Liver (tissue), 9 donors: Measurements from ENCODE around the gene WNT8A. TPM values are rescaled to one million over a fixed set of nuclear protein-coding genes. Genes with fewer than 3 reads are reported as not detected.

Source experiments
- DNase-seq: peaks from one replicate; pipeline ENCODE4 v3.0.0-alpha.2; 2017; ENCODE audit warnings: low spot score
- H3K27ac ChIP-seq, 2 donors: one replicate each; pipeline ENCODE4 v1.7.0; 2013; ENCODE audit warnings: inconsistent platforms in 2 of 2, low read length in 2 of 2, control low read depth in 1 of 2, low read depth in 1 of 2, mild to moderate bottlenecking in 1 of 2
- H3K27me3 ChIP-seq, 4 donors: one replicate each; pipeline versions ENCODE4 v1.6.1 to v1.7.0; 2013; ENCODE audit warnings: low read length in 3 of 4, inconsistent platforms in 1 of 4, mild to moderate bottlenecking in 1 of 4, moderate library complexity in 1 of 4; ENCODE audit not compliant: control insufficient read depth in 4 of 4, insufficient read depth in 4 of 4
- H3K36me3 ChIP-seq, 4 donors: one replicate each; pipeline versions ENCODE4 v1.6.1 to v1.7.0; 2013; ENCODE audit warnings: low read length in 3 of 4, mild to moderate bottlenecking in 3 of 4, low read depth in 1 of 4, moderate library complexity in 1 of 4; ENCODE audit not compliant: control insufficient read depth in 4 of 4, insufficient read depth in 3 of 4
- H3K4me1 ChIP-seq, 4 donors: one replicate each; pipeline versions ENCODE4 v1.6.1 to v1.7.0; 2013; ENCODE audit warnings: low read length in 3 of 4, mild to moderate bottlenecking in 3 of 4, moderate library complexity in 1 of 4; ENCODE audit not compliant: control insufficient read depth in 4 of 4, insufficient read depth in 4 of 4
- H3K4me3 ChIP-seq, 3 donors: one replicate each; pipeline versions ENCODE4 v1.6.1 to v1.7.0; 2013; ENCODE audit warnings: low read length in 3 of 3, control low read depth in 1 of 3, low read depth in 1 of 3, mild to moderate bottlenecking in 1 of 3
- H3K9ac ChIP-seq, 2 donors: one replicate each; pipeline ENCODE4 v1.7.0; 2013; ENCODE audit warnings: low read length in 2 of 2, mild to moderate bottlenecking in 2 of 2, moderate library complexity in 2 of 2, control low read depth in 1 of 2, low read depth in 1 of 2
- H3K9me3 ChIP-seq, 4 donors: one replicate each; pipeline versions ENCODE4 v1.6.1 to v1.7.0; 2013; ENCODE audit warnings: low read length in 3 of 4; ENCODE audit not compliant: control insufficient read depth in 4 of 4
- EGR1 ChIP-seq, 2 donors: IDR thresholded peaks; 2 replicates each; pipeline ENCODE4 v1.6.1; 2016 to 2018; ENCODE audit warnings: antibody characterized with exemption in 2 of 2, low read depth in 2 of 2
- FOXA1 ChIP-seq: IDR thresholded peaks from 2 replicates; pipeline ENCODE4 v1.6.1; 2016; ENCODE audit warnings: antibody characterized with exemption
- FOXA2 ChIP-seq: IDR thresholded peaks from 2 replicates; pipeline ENCODE4 v1.6.1; 2016; ENCODE audit warnings: antibody characterized with exemption
- GABPA ChIP-seq, 2 donors: IDR thresholded peaks in 1 of 2; conservative IDR thresholded peaks in 1 of 2; 2 replicates each; pipeline ENCODE4 v1.6.1; 2016; ENCODE audit warnings: antibody characterized with exemption in 2 of 2, mild to moderate bottlenecking in 1 of 2, moderate library complexity in 1 of 2
- HNF4A ChIP-seq, 2 donors: conservative IDR thresholded peaks; 2 replicates each; pipeline ENCODE4 v1.6.1; 2016; ENCODE audit warnings: antibody characterized with exemption in 2 of 2, mild to moderate bottlenecking in 2 of 2
- JUND ChIP-seq, 2 donors: IDR thresholded peaks; 2 replicates each; pipeline ENCODE4 v1.6.1; 2016; ENCODE audit warnings: antibody characterized with exemption in 2 of 2
- NR2F2 ChIP-seq: IDR thresholded peaks from 2 replicates; pipeline ENCODE4 v1.6.1; 2016; ENCODE audit warnings: antibody characterized with exemption
- RAD21 ChIP-seq, 2 donors: IDR thresholded peaks; 2 replicates each; pipeline ENCODE4 v1.6.1; 2016; ENCODE audit warnings: antibody characterized with exemption in 2 of 2, mild to moderate bottlenecking in 2 of 2
- RXRA ChIP-seq, 2 donors: IDR thresholded peaks; 2 replicates each; pipeline ENCODE4 v1.6.1; 2017 to 2018; ENCODE audit warnings: antibody characterized with exemption in 2 of 2, mild to moderate bottlenecking in 1 of 2
- SP1 ChIP-seq: IDR thresholded peaks from 2 replicates; pipeline ENCODE4 v1.6.1; 2018; ENCODE audit warnings: antibody characterized with exemption, mild to moderate bottlenecking
- TAF1 ChIP-seq: conservative IDR thresholded peaks from 2 replicates; pipeline ENCODE4 v1.6.1; 2016; ENCODE audit warnings: antibody characterized with exemption, mild to moderate bottlenecking
- YY1 ChIP-seq: IDR thresholded peaks from 2 replicates; pipeline ENCODE4 v1.6.1; 2016; ENCODE audit warnings: antibody characterized with exemption, mild to moderate bottlenecking
- WGBS: extraction: QIAGEN DNeasy Blood & Tissue Kit; methylation state at CpG from one replicate; pipeline ENCODE4 v1.1.7; 2013; 5-methylcytosine and 5-hydroxymethylcytosine counted together
- polyA plus RNA-seq, 2 donors: library from polyadenylated mRNA; stranded (reverse) in 1 of 2; unstranded in 1 of 2; fragments of 200-250 nt in 1 of 2; fragments of >200 nt in 1 of 2; fragmentation: Nextera tagmentation in 1 of 2; extraction: Ambion mirVana in 1 of 2; gene quantifications; one replicate each; pipeline versions ENCODE4 v1.2.1 to v1.2.3, GENCODE V29; 2013 to 2015
- total RNA-seq, 2 donors: library from RNA; depleted of rRNA; stranded (reverse); fragments of >200 nt; gene quantifications; one replicate each; pipeline ENCODE4 v1.2.3, GENCODE V29; 2014
- TF ChIP-seq, protein P1 (sequence below): IDR thresholded peaks from 2 replicates; pipeline ENCODE4 v1.6.1; 2016; ENCODE audit warnings: antibody characterized with exemption
- TF ChIP-seq, protein P2 (sequence below): IDR thresholded peaks from 2 replicates; pipeline ENCODE4 v1.6.1; 2016; ENCODE audit warnings: antibody characterized with exemption
- TF ChIP-seq, protein P3 (sequence below): IDR thresholded peaks from 2 replicates; pipeline ENCODE4 v1.6.1; 2016; ENCODE audit warnings: antibody characterized with exemption, mild to moderate bottlenecking
- TF ChIP-seq, protein P4 (sequence below): fragments of 150-350 bp; IDR thresholded peaks from 2 replicates; pipeline ENCODE4 v1.5.1; 2017; ENCODE audit warnings: improper control_type of control experiment, low read depth, low read length; ENCODE audit not compliant: missing input control
- TF ChIP-seq, protein P5 (sequence below): IDR thresholded peaks from 2 replicates; pipeline ENCODE4 v1.6.1; 2016; ENCODE audit warnings: antibody characterized with exemption
- donor health status: healthy.
- donor health status: healthy.
- donor health status: healthy.
- donor health status: healthy.
- donor health status: healthy.

WNT8A gene
- total and polyA plus RNA-seq, 4 donors: not detected

DNA sequence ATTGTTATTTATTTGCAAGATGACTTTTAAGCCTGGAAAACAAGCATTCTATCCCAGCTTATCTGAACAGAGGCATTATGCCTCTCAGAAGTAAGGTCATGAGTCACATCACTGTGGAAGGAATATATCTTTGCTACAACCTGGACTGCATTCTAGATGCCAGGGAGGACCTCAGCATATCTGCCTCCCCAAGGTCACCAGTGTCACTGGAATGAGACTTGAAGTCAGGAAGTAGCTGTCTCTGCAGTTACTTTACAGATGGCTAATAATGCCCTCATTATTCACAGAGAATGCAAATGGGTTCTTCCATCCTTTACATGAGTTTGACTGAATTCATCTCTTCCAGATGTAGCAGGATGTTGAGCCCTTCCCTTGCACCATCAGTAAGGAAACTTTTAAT is 46.6 kb upstream of the WNT8A start:
- Histone ChIP-seq H3K9ac (no peak overlapping the region), H3K9me3 (no peaks in the 10 kb centered on the region), H3K4me1 (peaks cover 0 to 6% (median 4%) of the 10 kb centered on the region in 4 donors), H3K4me3 (no peak overlapping the region), H3K36me3 (no peaks in the 10 kb centered on the region), H3K27me3 (no peaks in the 10 kb centered on the region), H3K27ac (no peak overlapping the region)
- TF ChIP-seq, protein P1, sequence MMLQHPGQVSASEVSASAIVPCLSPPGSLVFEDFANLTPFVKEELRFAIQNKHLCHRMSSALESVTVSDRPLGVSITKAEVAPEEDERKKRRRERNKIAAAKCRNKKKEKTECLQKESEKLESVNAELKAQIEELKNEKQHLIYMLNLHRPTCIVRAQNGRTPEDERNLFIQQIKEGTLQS: no peak
- TF ChIP-seq NR2F2 (no peak), RAD21 (IDR thresholded peaks at IDR 0.05) (no peak), FOXA1 (no peak), SP1 (no peak)
- TF ChIP-seq, protein P2, sequence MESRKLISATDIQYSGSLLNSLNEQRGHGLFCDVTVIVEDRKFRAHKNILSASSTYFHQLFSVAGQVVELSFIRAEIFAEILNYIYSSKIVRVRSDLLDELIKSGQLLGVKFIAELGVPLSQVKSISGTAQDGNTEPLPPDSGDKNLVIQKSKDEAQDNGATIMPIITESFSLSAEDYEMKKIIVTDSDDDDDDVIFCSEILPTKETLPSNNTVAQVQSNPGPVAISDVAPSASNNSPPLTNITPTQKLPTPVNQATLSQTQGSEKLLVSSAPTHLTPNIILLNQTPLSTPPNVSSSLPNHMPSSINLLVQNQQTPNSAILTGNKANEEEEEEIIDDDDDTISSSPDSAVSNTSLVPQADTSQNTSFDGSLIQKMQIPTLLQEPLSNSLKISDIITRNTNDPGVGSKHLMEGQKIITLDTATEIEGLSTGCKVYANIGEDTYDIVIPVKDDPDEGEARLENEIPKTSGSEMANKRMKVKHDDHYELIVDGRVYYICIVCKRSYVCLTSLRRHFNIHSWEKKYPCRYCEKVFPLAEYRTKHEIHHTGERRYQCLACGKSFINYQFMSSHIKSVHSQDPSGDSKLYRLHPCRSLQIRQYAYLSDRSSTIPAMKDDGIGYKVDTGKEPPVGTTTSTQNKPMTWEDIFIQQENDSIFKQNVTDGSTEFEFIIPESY: no peak
- TF ChIP-seq, protein P3, sequence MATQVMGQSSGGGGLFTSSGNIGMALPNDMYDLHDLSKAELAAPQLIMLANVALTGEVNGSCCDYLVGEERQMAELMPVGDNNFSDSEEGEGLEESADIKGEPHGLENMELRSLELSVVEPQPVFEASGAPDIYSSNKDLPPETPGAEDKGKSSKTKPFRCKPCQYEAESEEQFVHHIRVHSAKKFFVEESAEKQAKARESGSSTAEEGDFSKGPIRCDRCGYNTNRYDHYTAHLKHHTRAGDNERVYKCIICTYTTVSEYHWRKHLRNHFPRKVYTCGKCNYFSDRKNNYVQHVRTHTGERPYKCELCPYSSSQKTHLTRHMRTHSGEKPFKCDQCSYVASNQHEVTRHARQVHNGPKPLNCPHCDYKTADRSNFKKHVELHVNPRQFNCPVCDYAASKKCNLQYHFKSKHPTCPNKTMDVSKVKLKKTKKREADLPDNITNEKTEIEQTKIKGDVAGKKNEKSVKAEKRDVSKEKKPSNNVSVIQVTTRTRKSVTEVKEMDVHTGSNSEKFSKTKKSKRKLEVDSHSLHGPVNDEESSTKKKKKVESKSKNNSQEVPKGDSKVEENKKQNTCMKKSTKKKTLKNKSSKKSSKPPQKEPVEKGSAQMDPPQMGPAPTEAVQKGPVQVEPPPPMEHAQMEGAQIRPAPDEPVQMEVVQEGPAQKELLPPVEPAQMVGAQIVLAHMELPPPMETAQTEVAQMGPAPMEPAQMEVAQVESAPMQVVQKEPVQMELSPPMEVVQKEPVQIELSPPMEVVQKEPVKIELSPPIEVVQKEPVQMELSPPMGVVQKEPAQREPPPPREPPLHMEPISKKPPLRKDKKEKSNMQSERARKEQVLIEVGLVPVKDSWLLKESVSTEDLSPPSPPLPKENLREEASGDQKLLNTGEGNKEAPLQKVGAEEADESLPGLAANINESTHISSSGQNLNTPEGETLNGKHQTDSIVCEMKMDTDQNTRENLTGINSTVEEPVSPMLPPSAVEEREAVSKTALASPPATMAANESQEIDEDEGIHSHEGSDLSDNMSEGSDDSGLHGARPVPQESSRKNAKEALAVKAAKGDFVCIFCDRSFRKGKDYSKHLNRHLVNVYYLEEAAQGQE: no peak
- DNase-seq: no peak

DNA sequence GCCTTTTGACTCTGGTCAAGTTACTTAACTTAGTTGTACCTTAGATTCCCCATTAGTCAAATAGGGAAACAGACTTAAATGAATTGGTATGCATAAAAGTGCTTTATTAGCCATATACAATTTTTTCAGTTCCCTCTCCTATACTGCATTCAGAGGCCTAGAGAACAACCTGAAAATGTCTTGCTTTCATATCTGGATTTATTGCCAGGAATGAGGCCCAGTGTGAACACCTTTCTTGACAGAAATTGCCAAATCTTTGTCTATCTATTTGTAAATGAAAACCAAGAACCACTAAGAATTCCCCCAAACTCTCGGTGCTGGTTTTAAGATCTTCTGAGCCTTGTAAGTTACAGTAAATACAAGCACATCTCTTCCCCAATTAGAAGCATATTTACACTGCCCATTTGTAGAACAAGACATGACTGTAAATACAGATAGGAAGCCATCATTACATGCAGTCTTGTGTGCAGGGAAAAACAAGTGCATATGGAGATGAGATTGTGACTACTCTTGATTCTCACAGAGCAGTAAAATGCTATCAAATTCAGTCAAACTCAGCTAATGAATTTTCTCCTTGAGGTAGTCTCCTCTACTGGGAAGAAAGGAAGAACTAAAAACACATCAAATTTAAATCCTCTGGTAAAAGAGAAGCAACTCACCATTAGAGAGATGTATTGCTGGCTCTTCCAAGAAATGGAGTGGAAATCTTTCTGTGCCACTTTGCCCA is 45.8 kb upstream of the WNT8A start:
- H3K36me3 ChIP-seq: no peaks in the 10 kb centered on the region

More for the DNA sequence above, 45.8 kb upstream of the WNT8A start:
- 89% methylated on average over 1 of the region's 1 CpG for WGBS
- DNase-seq: no peak
- Histone ChIP-seq H3K9ac (no peak overlapping the region), H3K27me3 (no peaks in the 10 kb centered on the region), H3K9me3 (no peaks in the 10 kb centered on the region), H3K27ac (no peak overlapping the region), H3K4me1 (peaks cover 0 to 6% (median 4%) of the 10 kb centered on the region in 4 donors), H3K4me3 (no peak overlapping the region)
- TF ChIP-seq RXRA (IDR thresholded peaks at IDR 0.05) (no peak), FOXA1 (no peak), RAD21 (IDR thresholded peaks at IDR 0.05) (no peak), NR2F2 (no peak), YY1 (no peak), HNF4A (conservative IDR thresholded peaks at IDR 0.05) (no peak), EGR1 (IDR thresholded peaks at IDR 0.05; ENCODE audit: low read depth in 2 of 2) (no peak), TAF1 (no peak), GABPA (IDR thresholded peaks at IDR 0.05 in 1 of 2, conservative IDR thresholded peaks at IDR 0.05 in 1 of 2) (no peak), JUND (IDR thresholded peaks at IDR 0.05) (no peak), FOXA2 (no peak)
- TF ChIP-seq, protein P4, sequence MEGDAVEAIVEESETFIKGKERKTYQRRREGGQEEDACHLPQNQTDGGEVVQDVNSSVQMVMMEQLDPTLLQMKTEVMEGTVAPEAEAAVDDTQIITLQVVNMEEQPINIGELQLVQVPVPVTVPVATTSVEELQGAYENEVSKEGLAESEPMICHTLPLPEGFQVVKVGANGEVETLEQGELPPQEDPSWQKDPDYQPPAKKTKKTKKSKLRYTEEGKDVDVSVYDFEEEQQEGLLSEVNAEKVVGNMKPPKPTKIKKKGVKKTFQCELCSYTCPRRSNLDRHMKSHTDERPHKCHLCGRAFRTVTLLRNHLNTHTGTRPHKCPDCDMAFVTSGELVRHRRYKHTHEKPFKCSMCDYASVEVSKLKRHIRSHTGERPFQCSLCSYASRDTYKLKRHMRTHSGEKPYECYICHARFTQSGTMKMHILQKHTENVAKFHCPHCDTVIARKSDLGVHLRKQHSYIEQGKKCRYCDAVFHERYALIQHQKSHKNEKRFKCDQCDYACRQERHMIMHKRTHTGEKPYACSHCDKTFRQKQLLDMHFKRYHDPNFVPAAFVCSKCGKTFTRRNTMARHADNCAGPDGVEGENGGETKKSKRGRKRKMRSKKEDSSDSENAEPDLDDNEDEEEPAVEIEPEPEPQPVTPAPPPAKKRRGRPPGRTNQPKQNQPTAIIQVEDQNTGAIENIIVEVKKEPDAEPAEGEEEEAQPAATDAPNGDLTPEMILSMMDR: no peak
- TF ChIP-seq, protein P1: no peak
- TF ChIP-seq, protein P5, sequence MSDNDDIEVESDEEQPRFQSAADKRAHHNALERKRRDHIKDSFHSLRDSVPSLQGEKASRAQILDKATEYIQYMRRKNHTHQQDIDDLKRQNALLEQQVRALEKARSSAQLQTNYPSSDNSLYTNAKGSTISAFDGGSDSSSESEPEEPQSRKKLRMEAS: no peak
- TF ChIP-seq, protein P2: no peak
- TF ChIP-seq, protein P3: no peak
